Tibial nerve (tissue), 3 donors: ENCODE results near the gene SLC24A3.

ENCODE experiments used
- POLR2A ChIP-seq, 2 donors: fragments of 450-650 bp; IDR thresholded peaks; one replicate each; pipeline ENCODE4 v1.6.1; 2017; ENCODE audit warnings: antibody characterized with exemption in 2 of 2, mild to moderate bottlenecking in 2 of 2, moderate library complexity in 2 of 2
- TF ChIP-seq, protein P1 (sequence below), 5 experiments: fragments of 200-600 bp in 3 of 5; fragments of 450-650 bp in 2 of 5; sonication (generic) in 3 of 5; IDR thresholded peaks; one replicate each; pipeline ENCODE4 v1.5.1; 2016 to 2019; ENCODE audit warnings: antibody characterized with exemption in 5 of 5, mild to moderate bottlenecking in 3 of 5, moderate library complexity in 2 of 5

- TF ChIP-seq, protein P1, sequence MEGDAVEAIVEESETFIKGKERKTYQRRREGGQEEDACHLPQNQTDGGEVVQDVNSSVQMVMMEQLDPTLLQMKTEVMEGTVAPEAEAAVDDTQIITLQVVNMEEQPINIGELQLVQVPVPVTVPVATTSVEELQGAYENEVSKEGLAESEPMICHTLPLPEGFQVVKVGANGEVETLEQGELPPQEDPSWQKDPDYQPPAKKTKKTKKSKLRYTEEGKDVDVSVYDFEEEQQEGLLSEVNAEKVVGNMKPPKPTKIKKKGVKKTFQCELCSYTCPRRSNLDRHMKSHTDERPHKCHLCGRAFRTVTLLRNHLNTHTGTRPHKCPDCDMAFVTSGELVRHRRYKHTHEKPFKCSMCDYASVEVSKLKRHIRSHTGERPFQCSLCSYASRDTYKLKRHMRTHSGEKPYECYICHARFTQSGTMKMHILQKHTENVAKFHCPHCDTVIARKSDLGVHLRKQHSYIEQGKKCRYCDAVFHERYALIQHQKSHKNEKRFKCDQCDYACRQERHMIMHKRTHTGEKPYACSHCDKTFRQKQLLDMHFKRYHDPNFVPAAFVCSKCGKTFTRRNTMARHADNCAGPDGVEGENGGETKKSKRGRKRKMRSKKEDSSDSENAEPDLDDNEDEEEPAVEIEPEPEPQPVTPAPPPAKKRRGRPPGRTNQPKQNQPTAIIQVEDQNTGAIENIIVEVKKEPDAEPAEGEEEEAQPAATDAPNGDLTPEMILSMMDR (IDR thresholded peaks at IDR 0.05): no peak
- TF ChIP-seq POLR2A (IDR thresholded peaks at IDR 0.05): no peak
Measured at GRCh38 chr20:19384940-19385339, 172.5 kb downstream of the SLC24A3 start.
